Mononuclear cell (primary cell): ENCODE measurements around the gene MAP3K6. TPM values are rescaled to one million over a fixed set of nuclear protein-coding genes. Genes with fewer than 3 reads are reported as not detected.

Source experiments
- H3K27me3 ChIP-seq: 2 replicates; pipeline ENCODE4 v1.6.0; 2011; ENCODE audit warnings: low read length, control low read depth; ENCODE audit not compliant: insufficient read depth
- H3K4me1 ChIP-seq: 2 replicates; pipeline ENCODE4 v1.5.1; 2011; ENCODE audit warnings: mild to moderate bottlenecking, low read length, control low read depth; ENCODE audit not compliant: insufficient read depth
- H3K4me3 ChIP-seq: 2 replicates; pipeline ENCODE4 v1.5.1; 2011; ENCODE audit warnings: mild to moderate bottlenecking, low read length, moderate library complexity
- H3K9me3 ChIP-seq: 2 replicates; pipeline ENCODE4 v1.5.1; 2011; ENCODE audit warnings: low read depth, mild to moderate bottlenecking, control low read depth, low read length
- total RNA-seq: library from RNA; depleted of rRNA; stranded (reverse); fragments of >200 nt; gene quantifications from one replicate; pipeline ENCODE4 v1.2.3, GENCODE V29; 2012

Gene MAP3K6
- total RNA-seq, 1 donor: 2.0 TPM

DNA sequence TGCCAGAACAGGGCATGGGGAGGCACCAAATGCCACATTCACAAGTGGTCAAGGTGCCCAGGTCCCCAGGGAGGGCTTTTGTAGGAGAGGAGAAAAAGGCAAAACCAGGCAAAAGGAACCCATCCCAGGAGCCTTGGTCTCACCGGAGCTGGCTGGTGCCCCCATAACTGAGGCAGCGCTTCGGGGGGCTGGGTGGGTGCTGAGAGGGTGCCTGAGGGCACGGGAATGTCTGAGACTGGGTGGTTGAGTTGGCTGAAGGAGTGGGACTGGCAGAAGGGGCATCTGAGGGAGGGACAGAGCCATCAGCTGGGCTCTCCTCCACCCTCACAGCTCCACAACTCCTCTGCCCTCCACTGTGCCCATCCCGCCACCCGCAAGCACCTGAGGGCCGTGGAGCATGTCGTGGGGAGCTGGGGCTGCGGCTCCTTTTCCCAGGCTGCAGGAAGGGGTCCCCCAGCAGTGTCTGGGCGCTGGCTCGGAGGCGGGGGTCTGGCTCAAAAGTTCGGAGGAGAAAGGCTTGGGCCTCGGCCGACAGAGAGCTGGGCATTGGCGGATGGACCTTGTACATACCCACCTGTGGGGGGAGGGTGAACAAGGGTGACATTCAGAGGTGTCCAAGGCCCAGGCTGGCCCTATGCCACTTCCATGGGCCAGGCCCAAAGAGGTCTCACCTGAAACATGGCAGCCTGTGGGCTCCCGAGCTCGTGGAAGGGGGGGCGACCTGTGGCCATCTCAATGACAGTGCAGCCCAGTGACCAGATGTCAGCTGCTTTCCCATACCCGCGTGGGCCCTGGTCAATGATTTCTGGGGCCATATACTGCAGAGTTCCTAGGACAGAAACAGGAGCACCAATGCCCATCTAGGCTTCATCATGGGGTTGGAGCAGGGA lies 8.5 kb downstream of the MAP3K6 start:
- no peak overlapping the region for H3K4me3 ChIP-seq
- no peaks in the 10 kb centered on the region for H3K27me3 ChIP-seq
- no peaks in the 10 kb centered on the region for H3K9me3 ChIP-seq
- H3K4me1 ChIP-seq: peaks cover 39% of the 10 kb centered on the region

DNA sequence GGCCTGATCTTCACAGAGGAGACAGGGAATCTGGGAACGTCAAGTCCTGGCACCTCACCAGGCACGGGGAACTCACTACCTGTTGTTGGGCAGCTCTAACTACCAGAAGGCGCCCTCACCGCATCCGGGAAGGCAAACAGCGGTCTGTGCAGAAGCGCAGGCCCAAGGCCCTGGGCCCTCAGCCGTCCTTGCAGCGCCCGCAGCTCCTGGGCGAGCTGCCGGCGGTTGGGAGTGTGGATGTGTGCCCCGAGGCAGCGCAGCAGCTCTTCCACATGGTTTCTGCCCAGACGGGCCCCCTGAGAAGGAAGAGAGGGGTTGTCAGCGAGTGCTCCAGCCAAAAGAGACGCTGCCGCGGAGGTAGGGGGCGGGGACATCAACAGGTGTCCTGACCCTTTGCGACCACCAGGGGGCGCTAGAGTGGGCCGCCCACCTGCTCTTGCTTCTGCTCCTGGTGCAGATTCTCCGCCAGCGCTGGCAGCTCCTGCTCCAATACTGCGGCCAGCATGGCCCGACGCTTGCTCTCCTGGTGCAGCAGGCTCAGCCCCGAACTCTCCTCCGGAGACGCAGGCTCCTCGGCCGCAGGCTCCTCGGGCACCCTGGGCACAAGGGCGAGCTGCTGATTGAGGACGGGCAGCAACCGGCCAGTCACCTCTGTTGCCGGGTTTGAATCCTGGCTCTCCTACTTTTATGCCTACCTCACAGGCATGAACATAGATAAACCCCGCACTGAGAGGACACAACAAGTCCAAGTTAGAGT lies 9.3 kb downstream of the MAP3K6 start:
- H3K4me3 ChIP-seq: peak overlapping the region; percentile 23
- no peaks in the 10 kb centered on the region for H3K9me3 ChIP-seq
- peaks cover 39% of the 10 kb centered on the region for H3K4me1 ChIP-seq
- H3K27me3 ChIP-seq: no peaks in the 10 kb centered on the region

DNA sequence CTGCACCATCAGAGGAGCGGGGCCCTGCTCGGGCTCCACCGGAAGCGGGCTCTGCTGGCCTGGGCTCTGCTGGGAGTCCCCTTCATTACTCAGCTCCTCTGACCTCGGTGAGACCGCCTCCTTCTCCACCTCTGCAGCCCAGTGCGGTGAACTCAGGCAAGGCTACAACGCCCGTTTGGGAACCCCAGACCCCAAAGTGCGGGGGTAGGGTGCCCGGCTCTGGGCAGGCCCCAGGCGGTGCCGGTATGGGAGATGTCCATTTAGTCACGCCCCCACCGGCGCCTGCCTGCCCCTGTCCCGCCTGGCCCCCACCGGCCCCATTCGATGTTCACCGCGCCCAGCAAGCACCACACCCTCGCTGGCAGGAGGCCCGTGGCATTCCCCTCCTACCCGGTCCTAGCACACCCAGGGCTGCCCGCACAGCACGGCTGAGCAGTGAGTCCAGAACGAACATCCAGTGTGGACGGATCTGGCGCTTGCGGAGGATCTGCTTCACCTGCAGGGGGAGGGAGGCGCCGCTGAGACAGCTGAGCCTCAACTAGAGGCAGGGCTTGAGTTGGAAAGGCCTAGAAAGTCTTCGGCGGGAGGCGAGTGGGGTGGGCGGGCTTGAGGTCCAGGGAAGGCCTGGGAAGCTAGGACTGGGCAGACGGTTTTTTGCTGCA lies 10.0 kb downstream of the MAP3K6 start:
- Histone ChIP-seq H3K4me3 (peak overlapping the region; percentile 23), H3K4me1 (peaks cover 39% of the 10 kb centered on the region), H3K9me3 (no peaks in the 10 kb centered on the region), H3K27me3 (no peaks in the 10 kb centered on the region)

DNA sequence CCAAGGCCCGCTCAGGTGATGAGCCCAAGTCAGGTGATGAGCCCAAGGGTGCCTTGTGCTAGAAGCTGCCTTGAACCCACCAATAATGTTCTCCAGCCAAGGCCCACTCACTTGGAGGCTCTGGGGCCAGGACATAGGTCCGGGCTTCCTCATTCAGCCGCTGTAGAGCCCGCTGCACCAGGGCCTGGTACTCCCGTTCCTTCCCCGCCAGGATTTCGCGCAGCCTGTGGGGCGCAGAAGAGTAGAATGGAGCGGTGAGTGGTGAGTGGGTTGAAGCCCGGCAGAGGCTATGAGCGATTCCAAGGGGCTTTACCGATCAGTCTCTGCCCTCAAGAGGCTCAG lies 10.5 kb downstream of the MAP3K6 start:
- H3K27me3 ChIP-seq: no peaks in the 10 kb centered on the region
- H3K9me3 ChIP-seq: no peaks in the 10 kb centered on the region
- no peak overlapping the region for H3K4me3 ChIP-seq
- H3K4me1 ChIP-seq: peaks cover 39% of the 10 kb centered on the region

DNA sequence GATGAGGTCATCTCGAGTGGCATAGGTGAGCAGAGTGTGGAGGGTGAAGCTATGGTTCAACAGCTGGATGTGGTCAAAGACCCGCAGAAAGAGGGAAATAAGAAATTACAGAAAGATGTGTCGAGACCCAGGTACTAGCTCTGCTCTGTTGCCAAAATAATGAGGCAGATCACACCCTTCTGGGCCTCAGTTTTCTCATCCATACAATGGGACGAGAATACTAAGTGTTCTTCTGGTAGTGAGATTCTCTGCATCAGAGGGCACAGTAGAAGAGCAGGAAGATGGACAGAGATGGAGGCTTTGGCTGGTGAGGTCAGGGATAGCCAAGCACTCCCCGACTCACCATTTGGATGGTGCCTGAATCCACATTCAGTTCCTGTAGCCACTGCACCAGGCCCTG lies 11.1 kb downstream of the MAP3K6 start:
- no peaks in the 10 kb centered on the region for H3K9me3 ChIP-seq
- H3K4me3 ChIP-seq: no peak overlapping the region
- peaks cover 36% of the 10 kb centered on the region for H3K4me1 ChIP-seq
- no peaks in the 10 kb centered on the region for H3K27me3 ChIP-seq

DNA sequence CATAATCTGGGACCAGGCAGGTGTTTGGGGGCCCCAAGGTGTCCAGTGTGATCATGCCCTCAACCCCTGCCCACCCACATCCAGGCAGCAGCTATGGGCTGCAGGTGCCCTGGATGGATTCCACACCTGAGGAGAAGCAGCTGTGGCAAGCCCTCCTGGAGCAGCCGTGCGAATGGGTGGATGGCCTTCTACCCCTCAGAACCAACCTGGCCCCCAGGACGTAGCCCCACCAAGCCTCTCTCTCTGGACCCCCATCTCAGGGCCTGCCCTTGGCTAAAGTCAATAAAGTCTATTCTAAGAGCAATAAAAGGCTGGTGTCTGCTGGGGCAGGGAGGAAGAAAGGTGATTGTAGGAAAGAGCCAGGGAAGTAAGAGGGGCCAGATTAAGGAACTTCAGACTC lies 13.1 kb downstream of the MAP3K6 start:
- no peak overlapping the region for H3K4me3 ChIP-seq
- H3K27me3 ChIP-seq: no peaks in the 10 kb centered on the region
- no peaks in the 10 kb centered on the region for H3K9me3 ChIP-seq
- H3K4me1 ChIP-seq: peaks cover 39% of the 10 kb centered on the region

DNA sequence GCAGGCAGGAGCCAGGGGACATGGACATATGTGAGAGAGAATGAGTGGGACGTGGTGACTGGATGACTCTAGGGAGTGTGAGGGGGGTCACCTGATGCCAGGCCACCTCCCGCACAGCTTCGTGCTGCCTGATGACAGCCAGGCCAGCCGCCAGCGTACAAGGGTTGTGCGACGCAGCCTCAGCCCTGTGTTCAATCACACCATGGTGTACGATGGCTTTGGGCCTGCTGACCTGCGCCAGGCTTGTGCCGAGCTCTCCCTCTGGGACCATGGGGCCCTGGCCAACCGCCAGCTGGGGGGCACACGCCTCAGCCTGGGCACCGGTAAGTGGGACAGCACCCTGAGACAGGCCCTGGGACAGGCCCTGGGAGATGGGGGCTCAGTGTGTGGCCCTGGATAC lies 13.6 kb downstream of the MAP3K6 start:
- H3K9me3 ChIP-seq: no peaks in the 10 kb centered on the region
- H3K4me3 ChIP-seq: no peak overlapping the region
- H3K27me3 ChIP-seq: no peaks in the 10 kb centered on the region
- peaks cover 39% of the 10 kb centered on the region for H3K4me1 ChIP-seq

DNA sequence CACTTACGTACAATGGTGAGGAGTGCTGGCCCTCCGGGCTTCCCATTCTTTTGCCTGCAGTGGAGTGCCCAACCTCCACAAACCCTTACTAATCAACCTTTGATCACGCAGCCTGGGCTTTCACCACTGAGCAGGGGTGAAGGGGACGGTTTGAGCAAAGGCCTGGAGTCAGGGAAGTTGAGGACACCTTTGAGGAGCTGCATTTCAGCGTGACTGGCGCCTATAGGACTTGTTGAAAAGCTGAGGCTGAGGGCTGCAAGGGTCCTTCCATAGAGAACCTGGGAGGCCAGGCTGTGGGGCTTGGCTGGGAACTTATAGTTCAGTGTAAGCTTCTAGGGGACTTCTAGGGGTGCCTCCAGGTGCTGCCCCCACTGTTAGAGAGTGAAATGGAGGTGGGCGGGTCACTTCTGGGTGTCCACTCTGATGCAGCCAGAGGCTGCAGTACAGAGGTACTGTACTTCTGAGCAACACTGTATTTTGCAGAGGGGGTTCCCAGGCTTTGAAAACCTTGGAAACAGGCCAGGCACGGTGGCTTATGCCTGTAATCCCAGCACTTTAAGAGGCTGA lies 15.1 kb downstream of the MAP3K6 start:
- H3K27me3 ChIP-seq: no peaks in the 10 kb centered on the region
- peaks cover 25% of the 10 kb centered on the region for H3K4me1 ChIP-seq
- no peak overlapping the region for H3K4me3 ChIP-seq
- no peaks in the 10 kb centered on the region for H3K9me3 ChIP-seq

DNA sequence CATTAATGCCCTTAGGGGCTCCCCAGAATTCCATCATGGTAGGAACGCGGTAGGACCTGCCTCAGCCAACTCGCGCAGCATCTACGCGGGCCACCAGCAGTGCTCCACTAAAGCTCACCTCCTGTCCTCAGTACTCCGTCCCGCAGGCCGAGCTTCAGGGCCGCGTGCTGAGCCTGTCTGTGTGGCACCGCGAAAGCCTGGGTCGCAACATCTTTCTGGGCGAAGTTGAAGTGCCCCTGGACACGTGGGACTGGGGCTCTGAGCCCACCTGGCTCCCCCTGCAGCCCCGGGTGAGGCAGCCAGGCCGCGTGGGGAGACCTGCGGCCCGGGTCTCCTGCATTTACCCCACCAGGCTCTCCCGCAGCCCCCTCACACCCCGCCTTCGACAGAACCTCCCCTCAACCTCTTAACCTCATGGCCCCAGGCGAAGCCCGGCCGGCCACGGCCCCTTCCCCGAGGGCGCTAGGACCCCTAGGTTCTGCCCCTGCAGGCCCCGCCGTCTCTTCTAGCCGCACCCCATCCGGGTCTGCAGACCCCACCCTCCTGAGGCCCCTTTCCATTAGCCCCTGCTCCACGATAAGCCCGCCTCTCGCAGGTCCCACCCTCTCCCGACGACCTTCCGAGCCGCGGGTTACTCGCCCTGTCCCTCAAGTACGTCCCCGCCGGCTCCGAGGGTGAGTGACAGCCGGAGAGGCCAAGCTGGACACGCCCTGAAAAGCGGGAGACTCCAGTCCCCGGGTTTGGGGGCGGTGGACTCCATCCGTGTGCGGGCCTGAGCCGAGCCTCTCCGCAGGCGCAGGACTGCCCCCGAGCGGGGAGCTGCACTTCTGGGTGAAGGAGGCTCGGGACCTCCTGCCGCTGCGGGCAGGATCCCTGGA lies 15.9 kb downstream of the MAP3K6 start:
- Histone ChIP-seq H3K4me1 (peaks cover 17% of the 10 kb centered on the region), H3K27me3 (no peaks in the 10 kb centered on the region), H3K9me3 (no peaks in the 10 kb centered on the region), H3K4me3 (no peak overlapping the region)

DNA sequence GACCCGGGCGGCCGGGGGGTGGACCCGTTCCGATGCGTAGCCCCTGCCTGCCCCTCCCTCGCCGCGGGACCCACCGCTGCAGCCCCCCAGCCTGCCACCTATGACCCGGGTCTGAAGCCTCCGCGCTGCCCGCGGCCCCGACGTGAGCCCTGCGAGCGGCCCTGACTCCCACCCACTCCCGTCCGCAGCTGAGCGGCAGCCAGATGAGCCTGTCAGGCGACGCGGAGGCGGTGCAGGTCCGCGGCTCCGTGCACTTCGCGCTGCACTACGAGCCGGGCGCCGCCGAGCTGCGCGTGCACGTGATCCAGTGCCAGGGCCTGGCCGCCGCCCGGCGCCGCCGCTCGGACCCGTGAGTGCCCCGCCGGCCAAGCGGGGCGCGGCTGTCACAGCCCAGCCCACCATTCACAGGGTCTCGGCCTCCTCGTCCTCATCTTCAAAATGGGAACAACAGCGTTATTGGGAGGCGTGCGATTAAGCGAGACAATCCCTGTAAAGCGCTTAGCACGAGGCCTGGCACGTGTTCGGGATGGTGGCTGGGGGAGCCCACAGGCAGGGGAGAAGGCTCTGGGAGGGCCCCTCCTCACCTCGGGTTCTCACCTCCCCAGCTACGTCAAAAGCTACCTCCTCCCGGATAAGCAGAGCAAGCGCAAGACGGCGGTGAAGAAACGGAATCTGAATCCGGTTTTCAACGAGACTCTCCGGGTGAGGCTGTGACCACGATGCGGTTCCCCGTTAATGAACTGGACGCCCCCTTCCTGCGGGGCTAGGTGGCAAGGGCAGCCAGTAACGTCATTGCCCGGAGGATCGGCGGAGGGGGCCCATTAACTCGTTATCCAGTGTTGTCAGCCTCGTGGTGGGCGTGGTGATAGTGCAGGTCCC lies 16.7 kb downstream of the MAP3K6 start:
- peaks cover 22% of the 10 kb centered on the region for H3K4me1 ChIP-seq
- H3K9me3 ChIP-seq: no peaks in the 10 kb centered on the region
- H3K27me3 ChIP-seq: no peaks in the 10 kb centered on the region
- peak overlapping the region; percentile 19 for H3K4me3 ChIP-seq

DNA sequence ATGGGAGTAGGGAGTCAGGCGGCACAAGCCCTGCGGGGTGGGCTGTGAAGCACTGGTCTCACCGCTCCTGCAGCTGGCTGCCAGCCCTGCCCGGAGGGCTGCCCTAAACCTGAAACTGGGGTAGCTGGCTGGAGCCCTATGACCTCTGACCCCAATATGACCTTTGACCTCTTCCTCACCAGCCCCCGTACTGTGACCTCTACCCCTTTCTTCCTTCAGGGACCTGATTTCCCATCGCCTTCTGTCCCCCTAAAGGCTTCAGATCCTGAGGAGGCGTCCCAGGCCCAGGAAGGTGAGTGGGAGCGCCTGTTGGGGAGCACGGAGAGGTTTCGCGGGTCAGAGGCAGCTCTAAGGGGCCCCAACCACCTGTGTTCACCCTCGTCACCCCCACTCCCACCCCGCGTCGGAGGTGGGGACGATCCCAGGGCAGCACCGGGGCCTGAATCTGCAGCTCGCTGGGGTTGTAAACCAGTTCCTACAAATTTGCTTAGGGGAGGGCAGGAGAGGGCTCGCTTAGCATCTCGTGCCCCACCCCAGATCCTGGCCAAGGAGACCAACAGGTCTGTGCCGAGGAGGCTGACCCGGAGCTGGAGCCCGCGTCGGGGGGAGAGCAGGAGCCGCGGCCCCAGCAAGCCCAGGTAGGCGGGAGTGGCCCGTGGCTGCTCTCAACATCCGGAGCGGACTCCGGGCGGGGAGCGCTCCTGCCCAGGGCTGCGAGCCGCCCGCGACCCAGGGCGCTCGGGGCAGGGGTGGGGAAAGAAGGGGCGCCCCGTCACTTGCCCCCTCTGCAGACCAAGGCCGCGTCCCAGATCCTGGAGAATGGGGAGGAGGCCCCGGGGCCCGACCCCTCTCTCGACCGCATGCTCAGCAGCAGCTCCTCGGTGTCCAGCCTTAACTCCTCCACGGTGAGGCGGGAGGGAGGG lies 17.6 kb downstream of the MAP3K6 start:
- no peaks in the 10 kb centered on the region for H3K27me3 ChIP-seq
- H3K4me3 ChIP-seq: peak overlapping the region; percentile 19
- peaks cover 31% of the 10 kb centered on the region for H3K4me1 ChIP-seq
- no peaks in the 10 kb centered on the region for H3K9me3 ChIP-seq

DNA sequence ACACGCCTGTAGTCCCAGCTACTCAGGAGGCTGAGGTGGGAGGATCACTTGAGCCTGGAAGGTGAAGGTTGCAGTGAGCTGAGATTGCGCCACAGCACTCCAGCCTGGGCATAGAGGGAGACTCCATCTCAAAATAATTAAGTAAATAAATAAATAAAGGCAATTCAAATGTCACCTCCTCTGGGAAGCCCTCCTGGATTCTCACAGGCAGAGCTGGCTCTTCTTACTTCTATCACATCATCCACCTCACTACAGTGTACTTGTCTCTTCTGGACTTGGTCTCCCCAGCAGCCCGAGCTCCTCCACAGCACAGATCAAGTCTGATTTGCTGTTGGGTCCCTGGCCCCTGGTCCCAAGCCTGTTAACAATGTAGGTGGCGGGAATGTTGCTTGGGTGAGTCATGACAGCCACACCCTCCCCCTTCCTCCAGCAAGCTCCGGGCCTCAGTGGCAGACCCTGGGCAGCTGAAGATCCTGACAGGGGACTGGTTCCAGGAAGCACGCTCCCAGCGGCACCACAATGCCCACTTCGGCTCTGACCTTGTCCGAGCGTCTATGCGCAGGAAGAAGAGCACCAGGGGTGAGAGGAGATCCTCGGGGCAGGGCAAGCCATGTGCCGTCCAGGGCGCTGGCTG lies 19.7 kb downstream of the MAP3K6 start:
- peaks cover 51% of the 10 kb centered on the region for H3K4me1 ChIP-seq
- no peaks in the 10 kb centered on the region for H3K27me3 ChIP-seq
- H3K9me3 ChIP-seq: no peaks in the 10 kb centered on the region
- H3K4me3 ChIP-seq: no peak overlapping the region
